Endothelial cell (in vitro differentiated cells): ENCODE data around the gene GNG5. TPM values are rescaled to one million over a fixed set of nuclear protein-coding genes. Genes with fewer than 3 reads are reported as not detected.

ENCODE experiments used
- DNase-seq: peaks from one replicate; pipeline ENCODE4 v3.0.0; 2021; ENCODE audit warnings: low spot score
- H3K27ac Mint-ChIP-seq: one replicate; pipeline ENCODE4 v1.8.0; 2021; ENCODE audit warnings: mixed read lengths, inconsistent platforms; ENCODE audit not compliant: unreplicated experiment
- H3K27me3 Mint-ChIP-seq: one replicate; pipeline ENCODE4 v1.8.0; 2021; ENCODE audit warnings: mild to moderate bottlenecking, moderate library complexity, mixed read lengths, inconsistent platforms; ENCODE audit not compliant: unreplicated experiment
- H3K36me3 Mint-ChIP-seq: one replicate; pipeline ENCODE4 v1.8.0; 2021; ENCODE audit warnings: mild to moderate bottlenecking, low read depth, mixed read lengths, inconsistent platforms; ENCODE audit not compliant: unreplicated experiment
- H3K4me1 Mint-ChIP-seq: one replicate; pipeline ENCODE4 v1.8.0; 2021; ENCODE audit warnings: mild to moderate bottlenecking, mixed read lengths, inconsistent platforms; ENCODE audit not compliant: unreplicated experiment
- H3K4me3 Mint-ChIP-seq: one replicate; pipeline ENCODE4 v1.8.0; 2021; ENCODE audit warnings: mild to moderate bottlenecking, mixed read lengths, inconsistent platforms; ENCODE audit not compliant: unreplicated experiment
- H3K9me3 Mint-ChIP-seq: one replicate; pipeline ENCODE4 v1.8.0; 2021; ENCODE audit warnings: mixed read lengths, inconsistent platforms; ENCODE audit not compliant: unreplicated experiment
- total RNA-seq: library from RNA; stranded (reverse); fragmentation: NEBNext Ultra II Directional; extraction: Animal tissue kit (Norgen Biotek cat#: 25700); gene quantifications from one replicate; pipeline ENCODE4 v1.2.1, GENCODE V29; 2021; ENCODE audit not compliant: unreplicated experiment
- TF ChIP-seq, protein P1 (sequence below): fragments of 200-600 bp; sonication (generic); IDR thresholded peaks from one replicate; pipeline ENCODE4 v1.5.0; 2021; ENCODE audit warnings: antibody characterized with exemption; ENCODE audit not compliant: unreplicated experiment

The GNG5 gene
- total RNA-seq, 1 donor from 2014 or later: 144 TPM

DNA sequence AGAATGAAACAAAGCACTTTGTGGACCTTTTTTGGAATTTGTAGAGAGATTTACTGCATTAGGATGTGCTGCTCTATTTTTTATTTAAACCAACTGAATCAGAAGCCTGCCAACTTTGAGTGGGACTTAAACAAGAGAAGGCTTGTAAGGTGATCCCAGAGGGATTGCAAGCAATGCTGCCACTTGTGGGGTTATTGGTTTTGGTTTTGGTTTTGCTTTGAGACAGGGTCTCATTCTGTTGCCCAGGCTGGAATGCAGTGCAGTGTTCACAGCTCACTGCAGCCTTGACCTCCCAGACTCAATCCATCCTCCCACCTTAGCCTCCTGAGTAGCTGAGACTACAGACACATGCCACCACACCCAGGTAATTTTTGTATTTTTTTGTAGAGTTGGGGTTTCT is 32.2 kb upstream of the GNG5 start:
- no peak for DNase-seq
- TF ChIP-seq, protein P1, sequence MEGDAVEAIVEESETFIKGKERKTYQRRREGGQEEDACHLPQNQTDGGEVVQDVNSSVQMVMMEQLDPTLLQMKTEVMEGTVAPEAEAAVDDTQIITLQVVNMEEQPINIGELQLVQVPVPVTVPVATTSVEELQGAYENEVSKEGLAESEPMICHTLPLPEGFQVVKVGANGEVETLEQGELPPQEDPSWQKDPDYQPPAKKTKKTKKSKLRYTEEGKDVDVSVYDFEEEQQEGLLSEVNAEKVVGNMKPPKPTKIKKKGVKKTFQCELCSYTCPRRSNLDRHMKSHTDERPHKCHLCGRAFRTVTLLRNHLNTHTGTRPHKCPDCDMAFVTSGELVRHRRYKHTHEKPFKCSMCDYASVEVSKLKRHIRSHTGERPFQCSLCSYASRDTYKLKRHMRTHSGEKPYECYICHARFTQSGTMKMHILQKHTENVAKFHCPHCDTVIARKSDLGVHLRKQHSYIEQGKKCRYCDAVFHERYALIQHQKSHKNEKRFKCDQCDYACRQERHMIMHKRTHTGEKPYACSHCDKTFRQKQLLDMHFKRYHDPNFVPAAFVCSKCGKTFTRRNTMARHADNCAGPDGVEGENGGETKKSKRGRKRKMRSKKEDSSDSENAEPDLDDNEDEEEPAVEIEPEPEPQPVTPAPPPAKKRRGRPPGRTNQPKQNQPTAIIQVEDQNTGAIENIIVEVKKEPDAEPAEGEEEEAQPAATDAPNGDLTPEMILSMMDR: no peak
- H3K4me3 Mint-ChIP-seq: no peak overlapping the region
- H3K9me3 Mint-ChIP-seq: no peaks in the 10 kb centered on the region
- H3K36me3 Mint-ChIP-seq: no peaks in the 10 kb centered on the region
- no peak overlapping the region for H3K27ac Mint-ChIP-seq
- H3K27me3 Mint-ChIP-seq: peaks cover 1% of the 10 kb centered on the region
- H3K4me1 Mint-ChIP-seq: no peaks in the 10 kb centered on the region

DNA sequence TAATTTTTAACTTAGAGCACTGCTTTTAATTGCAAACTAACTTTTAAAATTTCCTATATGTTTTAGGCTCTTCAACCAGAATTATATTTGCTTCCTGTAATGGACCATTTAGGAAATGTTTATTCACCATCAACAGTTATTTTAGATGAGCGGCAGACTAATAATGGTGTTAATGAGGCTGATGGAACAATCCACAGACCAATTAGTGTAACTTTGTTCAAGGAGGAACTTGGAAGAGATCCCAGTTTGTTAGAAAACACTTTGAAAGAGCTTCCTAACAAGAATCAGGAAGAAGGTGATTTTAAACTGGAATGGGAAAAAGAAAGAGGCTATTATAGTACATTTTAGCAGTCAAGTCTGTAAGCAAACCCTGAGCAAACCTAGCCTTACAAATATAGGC is 19.4 kb upstream of the GNG5 start:
- TF ChIP-seq, protein P1: no peak
- Mint-ChIP-seq H3K27ac (no peak overlapping the region), H3K36me3 (no peaks in the 10 kb centered on the region), H3K4me1 (no peaks in the 10 kb centered on the region), H3K9me3 (no peaks in the 10 kb centered on the region), H3K4me3 (no peak overlapping the region), H3K27me3 (no peaks in the 10 kb centered on the region)
- no peak for DNase-seq

DNA sequence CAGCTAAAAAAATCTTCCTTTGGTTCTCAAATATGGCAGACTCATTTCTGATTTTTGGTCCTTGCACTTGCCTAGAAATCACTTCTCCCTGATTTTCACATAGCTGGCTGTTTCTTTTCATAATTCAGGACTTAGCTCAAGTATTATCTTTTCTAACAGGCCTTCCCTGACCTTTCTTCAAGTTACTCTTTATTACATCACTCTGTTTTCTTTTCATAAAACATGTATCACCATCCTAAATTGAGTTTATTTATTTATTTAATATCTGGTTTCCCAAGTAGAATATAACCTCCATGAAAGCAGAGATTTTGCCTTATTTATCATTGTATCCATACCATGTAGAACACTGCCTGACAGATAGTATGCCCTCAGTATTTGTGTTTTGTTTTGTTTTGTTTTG is 18.2 kb upstream of the GNG5 start:
- H3K36me3 Mint-ChIP-seq: no peaks in the 10 kb centered on the region
- TF ChIP-seq, protein P1: no peak
- H3K9me3 Mint-ChIP-seq: no peaks in the 10 kb centered on the region
- H3K27me3 Mint-ChIP-seq: no peaks in the 10 kb centered on the region
- no peak for DNase-seq
- H3K4me1 Mint-ChIP-seq: no peaks in the 10 kb centered on the region
- no peak overlapping the region for H3K27ac Mint-ChIP-seq
- H3K4me3 Mint-ChIP-seq: no peak overlapping the region

DNA sequence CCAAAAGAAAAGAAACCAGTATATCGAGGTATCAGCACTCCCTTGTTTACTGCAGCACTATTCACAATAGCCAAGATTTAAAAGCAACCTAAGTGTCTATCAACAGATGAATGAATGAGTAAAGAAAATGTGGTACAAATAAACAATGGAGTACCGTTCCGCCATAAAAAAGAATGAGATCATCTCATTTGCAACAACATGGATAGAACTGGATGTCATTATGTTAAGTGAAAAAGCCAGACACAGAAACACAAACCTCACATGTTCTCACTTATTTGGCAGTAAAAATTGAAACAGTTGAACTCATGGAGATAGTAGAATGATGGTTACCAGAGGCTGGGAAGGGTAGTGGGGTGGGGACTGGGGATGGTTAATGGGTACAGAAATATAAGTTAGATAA is 4.3 kb upstream of the GNG5 start:
- Mint-ChIP-seq H3K27me3 (peaks cover 2% of the 10 kb centered on the region), H3K27ac (no peak overlapping the region), H3K9me3 (no peaks in the 10 kb centered on the region), H3K4me1 (no peaks in the 10 kb centered on the region), H3K4me3 (no peak overlapping the region), H3K36me3 (no peaks in the 10 kb centered on the region)
- no peak for DNase-seq
- TF ChIP-seq, protein P1: no peak

DNA sequence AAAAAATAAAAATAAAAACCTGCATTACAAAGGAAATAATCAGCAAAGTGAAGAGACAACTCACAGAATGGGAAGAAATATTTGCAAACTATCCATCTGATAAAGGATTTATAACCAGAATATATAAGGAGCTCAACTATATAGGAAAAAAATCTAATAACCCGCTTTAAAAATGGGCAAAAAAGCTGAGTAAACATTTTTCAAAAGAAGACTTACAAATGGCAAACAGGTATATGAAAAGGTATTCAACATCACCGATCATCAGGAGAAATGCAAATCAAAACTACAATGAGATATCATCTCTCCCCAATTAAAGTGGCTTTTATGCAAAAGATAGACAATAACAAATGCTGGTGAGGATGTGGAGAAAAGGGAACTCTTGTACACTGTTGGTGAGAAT is 3.8 kb upstream of the GNG5 start:
- TF ChIP-seq, protein P1: no peak
- Mint-ChIP-seq H3K4me3 (no peak overlapping the region), H3K9me3 (peaks cover 5% of the 10 kb centered on the region), H3K4me1 (peaks cover 4% of the 10 kb centered on the region), H3K36me3 (peaks cover 4% of the 10 kb centered on the region), H3K27ac (no peak overlapping the region), H3K27me3 (peaks cover 6% of the 10 kb centered on the region)
- DNase-seq: no peak
